GM18519 (cell line): ENCODE results near the gene FXYD6.

ENCODE experiments used
- ATAC-seq: cut with Tn5 transposase; IDR thresholded peaks from one replicate; pipeline ENCODE4 v1.9.1; 2021; ENCODE audit warnings: mild to moderate bottlenecking, moderate library complexity; ENCODE audit not compliant: unreplicated experiment, low FRiP score

The FXYD6 gene

GRCh38 chr11:117796872-117797529 is 79.5 kb downstream of the FXYD6 start, which contains the start of gene DSCAML1:
Gene DSCAML1 (minus strand): TSS chr11:117797216. CDS start chr11:117797079, 137 bp downstream.
- ATAC-seq = no peak

GRCh38 chr11:117796456-117796871 is 80.0 kb downstream of the FXYD6 start:
- no peak for ATAC-seq

GRCh38 chr11:117795638-117796455 is 80.6 kb downstream of the FXYD6 start:
- ATAC-seq = no peak

- ATAC-seq = no peak
Observed at GRCh38 chr11:117794772-117795629, 81.5 kb downstream of the FXYD6 start.

- no peak for ATAC-seq
Observed at GRCh38 chr11:117794135-117794534, 82.3 kb downstream of the FXYD6 start.

- ATAC-seq = no peak
Observed at GRCh38 chr11:117793583-117793982, 82.9 kb downstream of the FXYD6 start.

GRCh38 chr11:117792992-117793391 is 83.5 kb downstream of the FXYD6 start:
- no peak for ATAC-seq

- ATAC-seq = no peak
Observed at GRCh38 chr11:117792241-117792640, 84.2 kb downstream of the FXYD6 start.

GRCh38 chr11:117790279-117790678 is 86.2 kb downstream of the FXYD6 start:
- no peak for ATAC-seq

GRCh38 chr11:117789241-117789640 is 87.2 kb downstream of the FXYD6 start:
- ATAC-seq = no peak
